ENCODE data around the gene PTGR1.

The PTGR1 gene

GRCh38 chr9:111531716-111532115 lies 67.7 kb downstream of the PTGR1 start:
- DNase-seq, result no peak

GRCh38 chr9:111529787-111530186 lies 69.7 kb downstream of the PTGR1 start:
- DNase-seq, result no peak

GRCh38 chr9:111527347-111527746 lies 72.1 kb downstream of the PTGR1 start:
- no peak for DNase-seq

GRCh38 chr9:111525056-111525977 lies 74.1 kb downstream of the PTGR1 start, which contains the start of gene ZNF483:
Gene ZNF483 (plus strand): TSS chr9:111525179. CDS start chr9:111527396, 2,217 bp downstream.
- no peak for DNase-seq

- DNase-seq, result no peak
These were observed 74.8 kb downstream of the PTGR1 start for GRCh38 chr9:111524731-111525055.

- no peak for DNase-seq
These were observed 83.4 kb downstream of the PTGR1 start for GRCh38 chr9:111516061-111516465.

GRCh38 chr9:111514967-111515366 lies 84.5 kb downstream of the PTGR1 start:
- no peak for DNase-seq

Measured in NK-92 treated with Interleukin-12 subunit alpha and Interleukin-12 subunit beta, amount 100 ng/mL, for 24 hours (cell line).